HepG2 (cell line): Measurements from ENCODE around the gene EDC3. TPM values are rescaled to one million over a fixed set of nuclear protein-coding genes. Genes with fewer than 3 reads are reported as not detected.

ENCODE experiments used
- AGO2 ChIP-seq: fragments of 200-400 bp; formaldehyde crosslinking; optimal IDR thresholded peaks from 2 replicates; pipeline ENCODE3; 2017; ENCODE audit warnings: mild to moderate bottlenecking, low read depth, low read length, moderate library complexity
- ATF7 ChIP-seq, 2 experiments: fragments of 450-650 bp in 1 of 2; sonication (generic) in 1 of 2; formaldehyde crosslinking in 1 of 2; IDR thresholded peaks; 2 replicates each; pipeline versions ENCODE4 v1.4.0 to v1.6.1; 2016 to 2020; ENCODE audit warnings: antibody characterized with exemption in 1 of 2, mild to moderate bottlenecking in 1 of 2, missing genetic modification reagents in 1 of 2
- CAMTA2 ChIP-seq: sonication (generic); formaldehyde crosslinking; IDR thresholded peaks from 2 replicates; pipeline ENCODE4 v1.4.0; 2020; ENCODE audit warnings: mild to moderate bottlenecking, missing genetic modification reagents, borderline replicate concordance
- DNMT1 ChIP-seq: sonication (generic); formaldehyde crosslinking; IDR thresholded peaks from 2 replicates; pipeline ENCODE4 v1.5.1; 2020; ENCODE audit warnings: mild to moderate bottlenecking, missing genetic modification reagents
- HNF4A ChIP-seq: sonication (generic); formaldehyde crosslinking; IDR thresholded peaks from 2 replicates; pipeline ENCODE4 v1.4.0; 2020; ENCODE audit warnings: missing genetic modification reagents
- KDM3A ChIP-seq: IDR thresholded peaks from 2 replicates; pipeline ENCODE4 v1.6.1; 2018; ENCODE audit warnings: low read depth, missing compliant biosample characterization
- MLLT10 ChIP-seq: sonication (generic); formaldehyde crosslinking; IDR thresholded peaks from 2 replicates; pipeline ENCODE4 v1.4.0; 2020; ENCODE audit warnings: missing genetic modification reagents
- NKX3-1 ChIP-seq: sonication (generic); formaldehyde crosslinking; IDR thresholded peaks from 2 replicates; pipeline ENCODE4 v1.5.0; 2020; ENCODE audit warnings: missing genetic modification reagents
- SOX5 ChIP-seq: IDR thresholded peaks from 2 replicates; pipeline ENCODE4 v1.6.1; 2016; ENCODE audit warnings: borderline replicate concordance
- SP1 ChIP-seq, 2 experiments: fragments of 450-650 bp in 1 of 2; sonication (generic) in 1 of 2; formaldehyde crosslinking in 1 of 2; IDR thresholded peaks; 2 replicates each; pipeline versions ENCODE4 v1.4.0 to v1.6.1; 2016 to 2020; ENCODE audit warnings: missing genetic modification reagents in 1 of 2
- SRSF1 ChIP-seq: fragments of 200-400 bp; formaldehyde crosslinking; optimal IDR thresholded peaks from 2 replicates; pipeline ENCODE3; 2017; ENCODE audit warnings: mild to moderate bottlenecking, low read depth, low read length, moderate library complexity
- STAG1 ChIP-seq: sonication (generic); formaldehyde crosslinking; IDR thresholded peaks from 2 replicates; pipeline ENCODE4 v1.4.0; 2020; ENCODE audit warnings: missing genetic modification reagents
- ZNF263 ChIP-seq: sonication (generic); formaldehyde crosslinking; IDR thresholded peaks from 2 replicates; pipeline ENCODE4 v1.4.0; 2020; ENCODE audit warnings: missing genetic modification reagents
- ZNF280D ChIP-seq: sonication (generic); formaldehyde crosslinking; IDR thresholded peaks from 2 replicates; pipeline ENCODE4 v1.5.1; 2020; ENCODE audit warnings: mild to moderate bottlenecking, missing genetic modification reagents
- ZNF30 ChIP-seq: sonication (generic); formaldehyde crosslinking; IDR thresholded peaks from 2 replicates; pipeline ENCODE4 v1.5.0; 2020; ENCODE audit warnings: mild to moderate bottlenecking, missing genetic modification reagents
- ZNF329 ChIP-seq: sonication (generic); formaldehyde crosslinking; IDR thresholded peaks from 2 replicates; pipeline ENCODE4 v1.9.0; 2021; ENCODE audit warnings: low read depth, mild to moderate bottlenecking, missing genetic modification reagents
- ZNF335 ChIP-seq: sonication (generic); formaldehyde crosslinking; IDR thresholded peaks from 2 replicates; pipeline ENCODE4 v1.4.0; 2020; ENCODE audit warnings: missing genetic modification reagents
- ZNF644 ChIP-seq: IDR thresholded peaks from 2 replicates; pipeline ENCODE4 v1.6.1; 2016; ENCODE audit warnings: low read depth
- ZNF674 ChIP-seq: sonication (generic); formaldehyde crosslinking; IDR thresholded peaks from 2 replicates; pipeline ENCODE4 v1.5.0; 2020; ENCODE audit warnings: low read depth, mild to moderate bottlenecking, missing genetic modification reagents
- ZNF7 ChIP-seq: IDR thresholded peaks from 2 replicates; pipeline ENCODE4 v1.6.1; 2016; ENCODE audit warnings: missing biosample characterization, missing genetic modification reagents
- ZNF775 ChIP-seq: sonication (generic); formaldehyde crosslinking; IDR thresholded peaks from 2 replicates; pipeline ENCODE4 v1.4.0; 2020; ENCODE audit warnings: missing genetic modification reagents, mild to moderate bottlenecking, moderate library complexity, borderline replicate concordance
- ZSCAN25 ChIP-seq: sonication (generic); formaldehyde crosslinking; IDR thresholded peaks from 2 replicates; pipeline ENCODE4 v1.8.0; 2022; ENCODE audit warnings: mild to moderate bottlenecking, missing genetic modification reagents
- polyA plus RNA-seq, 8 experiments: library from polyadenylated mRNA; depleted of rRNA in 3 of 8; stranded (reverse) in 7 of 8; unstranded in 1 of 8; fragments of >200 nt; fragmentation: Illumina TruSeq in 4 of 8; extraction: Trizol in 4 of 8; gene quantifications; 2 replicates each; pipeline versions ENCODE4 v1.2.1 to v1.2.3, GENCODE V29; 2011 to 2016; ENCODE audit warnings: low read depth in 4 of 8, missing spikeins in 1 of 8, mixed read lengths in 1 of 8; ENCODE audit not compliant: insufficient read depth in 1 of 8
- total RNA-seq, 5 experiments: library from RNA; depleted of rRNA; stranded (reverse); fragments of >200 nt; fragmentation: Illumina TruSeq; extraction: Trizol; gene quantifications; 2 replicates each; pipeline ENCODE4 v1.2.3, GENCODE V29; 2016; ENCODE audit warnings: low read depth in 1 of 5
- TF ChIP-seq, protein P1 (sequence below): sonication (generic); formaldehyde crosslinking; IDR thresholded peaks from 2 replicates; pipeline ENCODE4 v1.4.0; 2020; ENCODE audit warnings: low read depth, missing genetic modification reagents
- TF ChIP-seq, protein P2 (sequence below): IDR thresholded peaks from 2 replicates; pipeline ENCODE4 v1.6.1; 2016; ENCODE audit warnings: mild to moderate bottlenecking, missing biosample characterization, missing genetic modification reagents

EDC3 gene
- total and polyA plus RNA-seq, 2 of the 13 experiments (the other 11 are each of a cell fraction or from before 2014, with no cell fraction given), result 17.4 to 32.0 TPM

DNA sequence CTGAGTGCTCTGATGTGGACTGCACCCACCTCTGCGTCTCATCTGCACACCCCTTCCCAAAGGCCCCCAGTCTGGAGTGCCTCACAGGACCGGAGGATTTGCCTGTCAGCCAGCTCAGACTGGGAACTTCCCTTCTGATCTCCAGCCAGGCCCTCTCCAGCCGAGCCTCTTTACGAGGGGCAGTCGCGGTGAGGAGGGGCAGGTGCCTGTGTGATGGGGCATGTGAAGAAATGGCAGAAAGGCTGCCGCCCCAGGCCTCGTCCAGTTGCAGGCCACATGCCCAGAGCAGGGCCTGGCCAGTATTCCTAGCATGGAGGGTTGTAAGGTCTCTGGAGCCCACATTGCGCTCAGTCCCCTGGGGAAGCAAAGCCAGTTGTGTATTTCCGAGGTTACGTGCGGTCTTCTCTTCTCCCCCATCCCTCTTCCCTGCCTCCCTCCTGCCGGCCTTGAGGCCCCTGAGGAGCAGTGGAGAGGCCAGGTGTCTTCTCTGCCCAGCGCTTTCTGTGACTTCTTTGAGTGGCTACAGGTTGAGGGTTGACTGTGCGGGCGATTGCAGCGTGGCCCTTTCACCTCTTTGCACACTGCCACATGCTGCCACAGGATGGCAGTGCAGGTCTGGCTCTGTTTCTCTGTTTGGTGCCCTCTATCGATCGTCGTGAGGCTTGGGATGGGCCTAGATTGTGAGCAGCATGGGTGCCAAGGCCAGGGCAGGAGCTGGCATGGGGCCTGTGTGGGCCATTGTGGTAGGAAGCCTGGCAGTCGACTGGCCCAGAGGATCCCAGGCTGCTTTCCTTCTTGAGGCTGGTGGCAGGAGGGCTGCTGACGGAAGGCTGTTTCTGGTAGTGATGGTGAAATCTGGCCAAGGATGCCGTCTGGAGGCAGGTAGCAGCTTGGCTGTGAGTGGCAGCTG lies 74.9 kb downstream of the EDC3 start (continued):
- TF ChIP-seq ZNF335 (CRISPR knock-in tag), result no peak
- 0 out of 2 replicates have a peak, but pooled peaks have one; percentile 22 for TF ChIP-seq SOX5 (CRISPR knock-in tag)
- peak; percentile 16 for TF ChIP-seq AGO2
- TF ChIP-seq ATF7 (IDR thresholded peaks at IDR 0.05), result no peak
- TF ChIP-seq ATF7 (CRISPR knock-in tag; IDR thresholded peaks at IDR 0.05), result no peak
- TF ChIP-seq HNF4A (CRISPR knock-in tag), result no peak
- no peak for TF ChIP-seq ZNF329 (CRISPR knock-in tag)
- TF ChIP-seq CAMTA2 (CRISPR knock-in tag), result no peak
- TF ChIP-seq, protein P1, sequence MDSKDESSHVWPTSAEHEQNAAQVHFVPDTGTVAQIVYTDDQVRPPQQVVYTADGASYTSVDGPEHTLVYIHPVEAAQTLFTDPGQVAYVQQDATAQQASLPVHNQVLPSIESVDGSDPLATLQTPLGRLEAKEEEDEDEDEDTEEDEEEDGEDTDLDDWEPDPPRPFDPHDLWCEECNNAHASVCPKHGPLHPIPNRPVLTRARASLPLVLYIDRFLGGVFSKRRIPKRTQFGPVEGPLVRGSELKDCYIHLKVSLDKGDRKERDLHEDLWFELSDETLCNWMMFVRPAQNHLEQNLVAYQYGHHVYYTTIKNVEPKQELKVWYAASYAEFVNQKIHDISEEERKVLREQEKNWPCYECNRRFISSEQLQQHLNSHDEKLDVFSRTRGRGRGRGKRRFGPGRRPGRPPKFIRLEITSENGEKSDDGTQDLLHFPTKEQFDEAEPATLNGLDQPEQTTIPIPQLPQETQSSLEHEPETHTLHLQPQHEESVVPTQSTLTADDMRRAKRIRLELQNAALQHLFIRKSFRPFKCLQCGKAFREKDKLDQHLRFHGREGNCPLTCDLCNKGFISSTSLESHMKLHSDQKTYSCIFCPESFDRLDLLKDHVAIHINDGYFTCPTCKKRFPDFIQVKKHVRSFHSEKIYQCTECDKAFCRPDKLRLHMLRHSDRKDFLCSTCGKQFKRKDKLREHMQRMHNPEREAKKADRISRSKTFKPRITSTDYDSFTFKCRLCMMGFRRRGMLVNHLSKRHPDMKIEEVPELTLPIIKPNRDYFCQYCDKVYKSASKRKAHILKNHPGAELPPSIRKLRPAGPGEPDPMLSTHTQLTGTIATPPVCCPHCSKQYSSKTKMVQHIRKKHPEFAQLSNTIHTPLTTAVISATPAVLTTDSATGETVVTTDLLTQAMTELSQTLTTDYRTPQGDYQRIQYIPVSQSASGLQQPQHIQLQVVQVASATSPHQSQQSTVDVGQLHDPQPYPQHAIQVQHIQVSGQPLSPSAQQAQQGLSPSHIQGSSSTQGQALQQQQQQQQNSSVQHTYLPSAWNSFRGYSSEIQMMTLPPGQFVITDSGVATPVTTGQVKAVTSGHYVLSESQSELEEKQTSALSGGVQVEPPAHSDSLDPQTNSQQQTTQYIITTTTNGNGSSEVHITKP (CRISPR knock-in tag), result no peak
- TF ChIP-seq ZNF775 (CRISPR knock-in tag), result no peak
- TF ChIP-seq, protein P2, sequence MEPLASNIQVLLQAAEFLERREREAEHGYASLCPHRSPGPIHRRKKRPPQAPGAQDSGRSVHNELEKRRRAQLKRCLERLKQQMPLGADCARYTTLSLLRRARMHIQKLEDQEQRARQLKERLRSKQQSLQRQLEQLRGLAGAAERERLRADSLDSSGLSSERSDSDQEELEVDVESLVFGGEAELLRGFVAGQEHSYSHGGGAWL (CRISPR knock-in tag), result 0 out of 2 replicates have a peak, but pooled peaks have one; percentile 36
- no peak for TF ChIP-seq ZNF30 (CRISPR knock-in tag)
- no peak for TF ChIP-seq SP1 (IDR thresholded peaks at IDR 0.05)
- no peak for TF ChIP-seq SP1 (CRISPR knock-in tag; IDR thresholded peaks at IDR 0.05)
- no peak for TF ChIP-seq ZNF674 (CRISPR knock-in tag)
- no peak for TF ChIP-seq ZNF644
- no peak for TF ChIP-seq ZSCAN25 (CRISPR knock-in tag)
- TF ChIP-seq KDM3A (CRISPR knock-in tag), result no peak
- no peak for TF ChIP-seq ZNF7 (CRISPR knock-in tag)
- peak; percentile 84 for TF ChIP-seq STAG1
- TF ChIP-seq ZNF263 (CRISPR knock-in tag), result no peak
- no peak for TF ChIP-seq MLLT10 (CRISPR knock-in tag)
- 0 out of 2 replicates have a peak, but pooled peaks have one; percentile 41 for TF ChIP-seq DNMT1
- no peak for TF ChIP-seq SRSF1
- no peak for TF ChIP-seq NKX3-1
- no peak for TF ChIP-seq ZNF280D (CRISPR knock-in tag)
